ENCODE data around the gene COA1.

COA1 gene

GRCh38 chr7:43632746-43633145 lies 96.6 kb downstream of the COA1 start:
- Histone ChIP-seq H3K27ac (ENCODE audit: low read length, poor library complexity, severe bottlenecking) (no peak overlapping the region), H4K8ac (ENCODE audit: low read length) (no peak overlapping the region), H3K18ac (ENCODE audit: low read depth in 1 of 2, low read length in 2 of 2) (no peak overlapping the region), H3K9ac (ENCODE audit: low read length) (no peak overlapping the region), H3K4me2 (ENCODE audit: low read length, poor library complexity, severe bottlenecking) (no peak overlapping the region), H3K23ac (ENCODE audit: low read length in 2 of 2) (no peak overlapping the region), H3K79me1 (replicated peaks; ENCODE audit: low read length, poor library complexity, severe bottlenecking) (peaks cover 21% of the 10 kb centered on the region), H3K14ac (ENCODE audit: low read length in 2 of 2) (no peak overlapping the region), H3K4ac (ENCODE audit: low read depth in 1 of 2, low read length in 2 of 2) (no peak overlapping the region), H2AFZ (ENCODE audit: low read depth, low read length) (no peak overlapping the region), H4K91ac (ENCODE audit: low read length) (no peak overlapping the region), H2BK5ac (ENCODE audit: low read depth, low read length, poor library complexity, severe bottlenecking) (no peak overlapping the region), H3K27me3 (ENCODE audit: control insufficient read depth in 1 of 2, insufficient read depth in 1 of 2, low read length in 2 of 2) (no peaks in the 10 kb centered on the region), H2AK5ac (ENCODE audit: low read length, severe bottlenecking) (no peak overlapping the region), H3K4me3 (ENCODE audit: insufficient read depth in 1 of 2, low read depth in 1 of 2, low read length in 2 of 2) (no peak overlapping the region), H3K36me3 (ENCODE audit: control insufficient read depth in 1 of 2, insufficient read depth in 2 of 2, low read depth in 1 of 2, low read length in 2 of 2) (peaks cover 17 to 95% of the 10 kb centered on the region in 2 experiments), H2BK15ac (ENCODE audit: low read depth, poor library complexity, severe bottlenecking) (no peak overlapping the region), H2BK12ac (ENCODE audit: low read length in 2 of 2) (no peak overlapping the region), H2BK120ac (ENCODE audit: low read depth, low read length) (no peak overlapping the region), H3K4me1 (ENCODE audit: control insufficient read depth, insufficient read depth, low read depth, low read length) (no peaks in the 10 kb centered on the region), H3K9me3 (ENCODE audit: control insufficient read depth, low read length) (no peaks in the 10 kb centered on the region)
- DNase-seq: no peak
- 96% methylated on average over 4 of the region's 4 CpGs for WGBS

- Histone ChIP-seq H2BK5ac (ENCODE audit: low read depth, low read length, poor library complexity, severe bottlenecking) (no peak overlapping the region), H3K27me3 (ENCODE audit: control insufficient read depth in 1 of 2, insufficient read depth in 1 of 2, low read length in 2 of 2) (no peaks in the 10 kb centered on the region), H3K4me1 (ENCODE audit: control insufficient read depth, insufficient read depth, low read depth, low read length) (no peaks in the 10 kb centered on the region), H3K18ac (ENCODE audit: low read depth in 1 of 2, low read length in 2 of 2) (no peak overlapping the region), H2BK15ac (ENCODE audit: low read depth, poor library complexity, severe bottlenecking) (no peak overlapping the region), H2BK12ac (ENCODE audit: low read length in 2 of 2) (no peak overlapping the region), H3K4ac (ENCODE audit: low read depth in 1 of 2, low read length in 2 of 2) (no peak overlapping the region), H2AFZ (ENCODE audit: low read depth, low read length) (no peak overlapping the region), H3K23ac (ENCODE audit: low read length in 2 of 2) (no peak overlapping the region), H3K9ac (ENCODE audit: low read length) (no peak overlapping the region), H2AK5ac (ENCODE audit: low read length, severe bottlenecking) (no peak overlapping the region), H4K8ac (ENCODE audit: low read length) (no peak overlapping the region), H3K4me2 (ENCODE audit: low read length, poor library complexity, severe bottlenecking) (no peak overlapping the region), H3K14ac (ENCODE audit: low read length in 2 of 2) (no peak overlapping the region), H3K4me3 (ENCODE audit: insufficient read depth in 1 of 2, low read depth in 1 of 2, low read length in 2 of 2) (no peak overlapping the region), H3K79me1 (replicated peaks; ENCODE audit: low read length, poor library complexity, severe bottlenecking) (peaks cover 21% of the 10 kb centered on the region), H2BK120ac (ENCODE audit: low read depth, low read length) (no peak overlapping the region), H3K27ac (ENCODE audit: low read length, poor library complexity, severe bottlenecking) (peak overlapping the region; percentile 1), H4K91ac (ENCODE audit: low read length) (no peak overlapping the region), H3K36me3 (ENCODE audit: control insufficient read depth in 1 of 2, insufficient read depth in 2 of 2, low read depth in 1 of 2, low read length in 2 of 2) (peaks cover 17 to 95% of the 10 kb centered on the region in 2 experiments), H3K9me3 (ENCODE audit: control insufficient read depth, low read length) (no peaks in the 10 kb centered on the region)
- WGBS: 100% methylated on average over 2 of the region's 2 CpGs
- no peak for DNase-seq
These were observed 97.8 kb downstream of the COA1 start for GRCh38 chr7:43631559-43631958.

GRCh38 chr7:43630482-43630881 lies 98.8 kb downstream of the COA1 start:
- H3K79me1 ChIP-seq (replicated peaks; ENCODE audit: low read length, poor library complexity, severe bottlenecking): peaks cover 21% of the 10 kb centered on the region

GRCh38 chr7:43629857-43630256 lies 99.5 kb downstream of the COA1 start:
- no peaks in the 10 kb centered on the region for H3K4me1 ChIP-seq (ENCODE audit: control insufficient read depth, insufficient read depth, low read depth, low read length)

More at GRCh38 chr7:43630482-43630881, 98.8 kb downstream of the COA1 start:
- H3K4me2 ChIP-seq (ENCODE audit: low read length, poor library complexity, severe bottlenecking): no peak overlapping the region
- no peak overlapping the region for H3K4ac ChIP-seq (ENCODE audit: low read depth in 1 of 2, low read length in 2 of 2)
- no peak overlapping the region for H3K18ac ChIP-seq (ENCODE audit: low read depth in 1 of 2, low read length in 2 of 2)
- H3K23ac ChIP-seq (ENCODE audit: low read length in 2 of 2): no peak overlapping the region
- no peak overlapping the region for H3K27ac ChIP-seq (ENCODE audit: low read length, poor library complexity, severe bottlenecking)
- H2BK5ac ChIP-seq (ENCODE audit: low read depth, low read length, poor library complexity, severe bottlenecking): no peak overlapping the region
- no peak overlapping the region for H2AK5ac ChIP-seq (ENCODE audit: low read length, severe bottlenecking)
- peaks cover 15 to 95% of the 10 kb centered on the region in 2 experiments for H3K36me3 ChIP-seq (ENCODE audit: control insufficient read depth in 1 of 2, insufficient read depth in 2 of 2, low read depth in 1 of 2, low read length in 2 of 2)
- H3K4me3 ChIP-seq (ENCODE audit: insufficient read depth in 1 of 2, low read depth in 1 of 2, low read length in 2 of 2): no peak overlapping the region
- no peak overlapping the region for H2AFZ ChIP-seq (ENCODE audit: low read depth, low read length)
- no peak overlapping the region for H2BK15ac ChIP-seq (ENCODE audit: low read depth, poor library complexity, severe bottlenecking)
- DNase-seq: no peak
- WGBS: 100% methylated on average over 1 of the region's 3 CpGs
- no peaks in the 10 kb centered on the region for H3K27me3 ChIP-seq (ENCODE audit: control insufficient read depth in 1 of 2, insufficient read depth in 1 of 2, low read length in 2 of 2)
- H2BK120ac ChIP-seq (ENCODE audit: low read depth, low read length): no peak overlapping the region
- H3K4me1 ChIP-seq (ENCODE audit: control insufficient read depth, insufficient read depth, low read depth, low read length): no peaks in the 10 kb centered on the region
- H2BK12ac ChIP-seq (ENCODE audit: low read length in 2 of 2): no peak overlapping the region
- no peak overlapping the region for H4K91ac ChIP-seq (ENCODE audit: low read length)
- no peak overlapping the region for H3K14ac ChIP-seq (ENCODE audit: low read length in 2 of 2)
- H3K9me3 ChIP-seq (ENCODE audit: control insufficient read depth, low read length): no peaks in the 10 kb centered on the region
- H4K8ac ChIP-seq (ENCODE audit: low read length): no peak overlapping the region
- no peak overlapping the region for H3K9ac ChIP-seq (ENCODE audit: low read length)

More at GRCh38 chr7:43629857-43630256, 99.5 kb downstream of the COA1 start:
- Histone ChIP-seq H3K4ac (ENCODE audit: low read depth in 1 of 2, low read length in 2 of 2) (no peak overlapping the region), H2BK12ac (ENCODE audit: low read length in 2 of 2) (no peak overlapping the region), H2AFZ (ENCODE audit: low read depth, low read length) (no peak overlapping the region), H3K23ac (ENCODE audit: low read length in 2 of 2) (no peak overlapping the region), H3K4me2 (ENCODE audit: low read length, poor library complexity, severe bottlenecking) (no peak overlapping the region), H3K9me3 (ENCODE audit: control insufficient read depth, low read length) (no peaks in the 10 kb centered on the region), H4K8ac (ENCODE audit: low read length) (no peak overlapping the region), H3K79me1 (replicated peaks; ENCODE audit: low read length, poor library complexity, severe bottlenecking) (peaks cover 18% of the 10 kb centered on the region), H2BK5ac (ENCODE audit: low read depth, low read length, poor library complexity, severe bottlenecking) (no peak overlapping the region), H2AK5ac (ENCODE audit: low read length, severe bottlenecking) (no peak overlapping the region), H2BK120ac (ENCODE audit: low read depth, low read length) (no peak overlapping the region), H3K27ac (ENCODE audit: low read length, poor library complexity, severe bottlenecking) (no peak overlapping the region), H3K27me3 (ENCODE audit: control insufficient read depth in 1 of 2, insufficient read depth in 1 of 2, low read length in 2 of 2) (no peaks in the 10 kb centered on the region), H3K18ac (ENCODE audit: low read depth in 1 of 2, low read length in 2 of 2) (no peak overlapping the region), H4K91ac (ENCODE audit: low read length) (no peak overlapping the region), H3K14ac (ENCODE audit: low read length in 2 of 2) (no peak overlapping the region), H3K36me3 (ENCODE audit: control insufficient read depth in 1 of 2, insufficient read depth in 2 of 2, low read depth in 1 of 2, low read length in 2 of 2) (peaks cover 11 to 95% of the 10 kb centered on the region in 2 experiments), H3K9ac (ENCODE audit: low read length) (no peak overlapping the region), H3K4me3 (ENCODE audit: insufficient read depth in 1 of 2, low read depth in 1 of 2, low read length in 2 of 2) (no peak overlapping the region), H2BK15ac (ENCODE audit: low read depth, poor library complexity, severe bottlenecking) (no peak overlapping the region)
- DNase-seq: no peak
- 100% methylated on average over 6 of the region's 6 CpGs for WGBS

Data from mesenchymal stem cell (in vitro differentiated cells and primary cell).